Activated naive CD4-positive, alpha-beta T cell treated with anti-CD3 and anti-CD28 coated beads for 36 hours (primary cell): ENCODE measurements around the gene ASS1. TPM values are rescaled to one million over a fixed set of nuclear protein-coding genes. Genes with fewer than 3 reads are reported as not detected.
A peak's percentile ranks its signal among the peaks of the same experiment; 100 is the strongest.

ENCODE experiments used
- CTCF ChIA-PET: fragments of 350-600 bp; sonication (Branson Sonifier 250); formaldehyde crosslinking; loops from one replicate; lab custom pipeline; 2021; ENCODE audit warnings: antibody characterized with exemption; lab: Charles Lee
- DNase-seq: peaks from one replicate; pipeline ENCODE4 v3.0.0-alpha.2; 2020
- H3K27ac Mint-ChIP-seq: one replicate; pipeline ENCODE4 v1.8.0; 2021; ENCODE audit warnings: mild to moderate bottlenecking, mixed read lengths
- H3K27me3 Mint-ChIP-seq: one replicate; pipeline ENCODE4 v1.8.0; 2021; ENCODE audit warnings: low read depth, mixed read lengths
- H3K36me3 Mint-ChIP-seq: one replicate; pipeline ENCODE4 v1.8.0; 2021; ENCODE audit warnings: low read depth, mixed read lengths
- H3K4me1 Mint-ChIP-seq: one replicate; pipeline ENCODE4 v1.8.0; 2021; ENCODE audit warnings: low read depth, mixed read lengths
- H3K4me3 Mint-ChIP-seq: one replicate; pipeline ENCODE4 v1.8.0; 2021; ENCODE audit warnings: mild to moderate bottlenecking, moderate library complexity, mixed read lengths
- H3K9me3 Mint-ChIP-seq: one replicate; pipeline ENCODE4 v1.8.0; 2021; ENCODE audit warnings: mixed read lengths
- intact Hi-C: fragments of 100-400 bp; cut with micrococcal nuclease; formaldehyde crosslinking; loops from one replicate; pipeline ENCODE4 v1.15.1; 2023
- total RNA-seq, 2 experiments: library from RNA; stranded (reverse); gene quantifications; one replicate each; pipeline ENCODE4 v1.2.3, GENCODE V29; 2021

The ASS1 gene
- total RNA-seq, 2 experiments from 2014 or later: 12.4 to 14.3 TPM

DNA sequence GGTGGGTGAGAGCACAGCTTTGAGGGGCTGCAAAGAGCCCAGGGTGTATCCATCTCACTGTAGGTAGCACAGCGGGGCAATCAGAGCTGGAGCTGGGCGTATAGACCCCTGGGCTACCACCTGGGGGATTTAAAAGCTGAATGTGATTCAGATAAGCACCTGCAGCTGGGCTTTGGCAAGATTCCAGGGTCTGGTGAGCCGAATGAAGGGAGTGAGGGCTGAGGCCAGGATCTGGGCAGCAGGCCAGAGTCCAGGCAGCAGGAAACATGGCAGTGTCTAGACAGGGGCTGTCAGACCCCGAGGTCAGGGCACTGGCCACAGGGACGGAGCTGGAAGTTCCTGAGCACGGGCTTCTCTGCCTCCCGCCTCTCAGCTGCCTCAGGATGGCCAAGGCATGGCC lies 8.7 kb downstream of the ASS1 start:
- Mint-ChIP-seq H3K27me3 (peaks cover 11% of the 10 kb centered on the region), H3K27ac (no peak overlapping the region), H3K4me3 (no peak overlapping the region), H3K4me1 (peaks cover 3% of the 10 kb centered on the region), H3K36me3 (no peaks in the 10 kb centered on the region), H3K9me3 (no peaks in the 10 kb centered on the region)
- intact Hi-C loops: no loop called here
- CTCF ChIA-PET: no interaction called here
- DNase-seq: no peak

DNA sequence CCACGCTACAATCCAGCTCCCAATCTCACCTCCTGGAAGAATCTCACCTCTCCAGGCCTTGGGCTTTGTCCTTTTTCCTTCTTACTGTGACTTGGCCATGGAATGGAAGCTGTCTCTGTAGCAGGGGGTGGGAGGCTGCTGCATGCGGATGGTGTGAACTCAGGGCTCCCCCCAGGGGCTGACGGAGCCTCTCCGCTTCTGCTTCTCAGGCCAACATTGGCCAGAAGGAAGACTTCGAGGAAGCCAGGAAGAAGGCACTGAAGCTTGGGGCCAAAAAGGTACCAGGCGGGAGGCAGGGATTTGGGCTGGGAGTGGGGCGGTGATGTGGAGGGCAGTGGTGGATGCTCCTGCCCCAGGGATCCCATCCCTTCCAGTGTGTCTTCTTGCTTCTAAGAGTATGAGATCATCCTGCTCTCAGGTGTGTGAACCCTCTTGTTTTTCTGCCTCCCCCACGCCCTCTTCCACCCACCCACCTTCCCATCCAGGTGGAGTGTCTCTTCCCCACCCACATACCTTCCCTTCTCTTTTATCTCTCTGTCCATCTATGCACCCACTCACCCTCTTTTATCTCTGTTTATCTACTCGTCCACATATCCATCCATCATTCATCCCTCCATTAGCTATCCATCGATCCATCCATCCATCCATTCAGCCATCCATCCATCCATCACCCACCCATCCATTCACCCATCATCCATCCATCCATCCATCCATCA lies 9.5 kb downstream of the ASS1 start:
- H3K27ac Mint-ChIP-seq: no peak overlapping the region
- H3K36me3 Mint-ChIP-seq: no peaks in the 10 kb centered on the region
- no peak overlapping the region for H3K4me3 Mint-ChIP-seq
- H3K27me3 Mint-ChIP-seq: peaks cover 7% of the 10 kb centered on the region
- intact Hi-C loops: no loop called here
- no peaks in the 10 kb centered on the region for H3K4me1 Mint-ChIP-seq
- H3K9me3 Mint-ChIP-seq: no peaks in the 10 kb centered on the region
- CTCF ChIA-PET: no interaction called here
- DNase-seq: no peak

GRCh38 chr9:130454812-130455325 lies 10.1 kb downstream of the ASS1 start:
- Mint-ChIP-seq H3K36me3 (no peaks in the 10 kb centered on the region), H3K27me3 (peaks cover 5% of the 10 kb centered on the region), H3K9me3 (no peaks in the 10 kb centered on the region), H3K4me3 (no peak overlapping the region), H3K4me1 (no peaks in the 10 kb centered on the region), H3K27ac (no peak overlapping the region)
- DNase-seq: no peak
- intact Hi-C loops: no loop called here
- CTCF ChIA-PET: no interaction called here

DNA sequence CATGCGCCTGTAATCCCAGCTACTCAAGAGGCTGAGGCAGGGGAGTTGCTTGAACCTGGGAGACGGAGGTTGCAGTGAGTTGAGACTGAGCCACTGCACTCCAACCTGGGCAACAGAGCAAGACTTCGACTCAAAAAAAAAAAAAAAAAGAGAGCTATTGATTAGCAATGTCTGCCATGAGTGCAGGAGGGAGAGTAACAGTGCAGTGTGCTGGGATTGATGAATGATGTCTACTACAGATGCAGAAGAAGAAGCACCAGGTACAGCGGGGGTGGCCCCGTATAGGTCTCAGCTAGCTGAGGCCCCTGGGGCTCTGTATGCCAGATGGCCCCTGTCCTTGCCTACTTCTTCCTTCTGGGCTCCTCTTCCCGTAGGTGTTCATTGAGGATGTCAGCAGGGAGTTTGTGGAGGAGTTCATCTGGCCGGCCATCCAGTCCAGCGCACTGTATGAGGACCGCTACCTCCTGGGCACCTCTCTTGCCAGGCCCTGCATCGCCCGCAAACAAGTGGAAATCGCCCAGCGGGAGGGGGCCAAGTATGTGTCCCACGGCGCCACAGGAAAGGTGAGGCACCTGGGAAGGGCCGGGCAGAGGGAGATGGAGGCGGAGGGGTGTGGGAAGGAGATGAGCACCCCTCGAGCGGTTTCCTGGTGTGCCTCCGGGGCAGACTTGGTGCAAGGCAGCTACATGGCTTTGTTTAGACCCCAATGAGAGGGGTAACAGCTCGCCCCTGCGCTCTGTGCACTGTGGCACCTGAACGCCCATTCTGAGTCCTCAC lies 13.5 kb downstream of the ASS1 start:
- Mint-ChIP-seq H3K27me3 (peaks cover 9% of the 10 kb centered on the region), H3K36me3 (no peaks in the 10 kb centered on the region), H3K4me1 (no peaks in the 10 kb centered on the region), H3K9me3 (no peaks in the 10 kb centered on the region), H3K27ac (no peak overlapping the region), H3K4me3 (no peak overlapping the region)
- DNase-seq: no peak
- CTCF ChIA-PET: interaction anchor here (0.9 to 1.1 kb wide), 2 partner anchors 224 to 226 kb away, joined by 3 to 5 read pairs; no protein-coding TSS in a partner anchor
- intact Hi-C loops: no loop called here

- no peak overlapping the region for H3K4me3 Mint-ChIP-seq
- H3K9me3 Mint-ChIP-seq: no peaks in the 10 kb centered on the region
- H3K36me3 Mint-ChIP-seq: no peaks in the 10 kb centered on the region
- no peak overlapping the region for H3K27ac Mint-ChIP-seq
- no peaks in the 10 kb centered on the region for H3K4me1 Mint-ChIP-seq
- DNase-seq: no peak
- CTCF ChIA-PET: interaction anchor here (1.1 kb wide), 1 partner anchor 225 kb away, joined by 3 read pairs; no protein-coding TSS in a partner anchor
- intact Hi-C loops: no loop called here
- peaks cover 9% of the 10 kb centered on the region for H3K27me3 Mint-ChIP-seq
Observed at GRCh38 chr9:130458804-130459067, 14.0 kb downstream of the ASS1 start.

DNA sequence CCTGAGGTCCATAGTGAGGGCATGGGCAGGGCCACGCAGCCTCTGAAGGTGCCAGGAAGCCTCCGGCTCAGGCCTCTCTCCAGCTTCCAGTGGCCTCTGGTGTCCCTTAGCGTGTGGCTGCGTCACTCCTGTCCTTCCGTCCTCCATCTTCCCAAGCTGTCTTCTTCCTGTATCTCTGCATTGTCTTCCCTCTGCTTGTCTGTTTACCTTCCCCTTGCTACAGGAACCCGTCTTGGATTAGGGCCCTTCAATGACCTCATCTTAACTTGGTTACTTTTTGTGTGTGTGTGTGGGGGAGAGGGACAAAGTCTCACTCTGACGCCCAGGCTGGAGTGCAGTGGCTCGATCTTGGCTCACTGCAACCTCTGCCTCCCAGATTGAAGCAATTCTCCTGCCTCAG lies 14.4 kb downstream of the ASS1 start:
- CTCF ChIA-PET: interaction anchor here (1.7 kb wide), 1 partner anchor 226 kb away, joined by 14 read pairs; no protein-coding TSS in a partner anchor
- no peak for DNase-seq
- intact Hi-C loops: no loop called here
- Mint-ChIP-seq H3K9me3 (no peaks in the 10 kb centered on the region), H3K27me3 (peaks cover 9% of the 10 kb centered on the region), H3K4me1 (no peaks in the 10 kb centered on the region), H3K4me3 (no peak overlapping the region), H3K27ac (no peak overlapping the region), H3K36me3 (no peaks in the 10 kb centered on the region)

GRCh38 chr9:130459941-130460669 lies 15.3 kb downstream of the ASS1 start:
- H3K27me3 Mint-ChIP-seq: peaks cover 9% of the 10 kb centered on the region
- H3K4me3 Mint-ChIP-seq: no peak overlapping the region
- CTCF ChIA-PET: interaction anchor here (0.6 to 4.8 kb wide), 11 partner anchors 7 to 586 kb away, joined by 3 to 46 read pairs (median 4); no protein-coding TSS in a partner anchor
- no peaks in the 10 kb centered on the region for H3K4me1 Mint-ChIP-seq
- H3K27ac Mint-ChIP-seq: no peak overlapping the region
- no peak for DNase-seq
- no peaks in the 10 kb centered on the region for H3K36me3 Mint-ChIP-seq
- H3K9me3 Mint-ChIP-seq: no peaks in the 10 kb centered on the region
- intact Hi-C loops: no loop called here

GRCh38 chr9:130461218-130461630 lies 16.5 kb downstream of the ASS1 start:
- intact Hi-C loops: loop anchor here (1.0 kb wide), 1 partner anchor 221 kb away; no protein-coding TSS in a partner anchor
- H3K4me1 Mint-ChIP-seq: no peaks in the 10 kb centered on the region
- CTCF ChIA-PET: interaction anchor here (0.9 to 4.8 kb wide), 7 partner anchors 9 to 232 kb away, joined by 3 to 46 read pairs (median 4); no protein-coding TSS in a partner anchor
- peaks cover 11% of the 10 kb centered on the region for H3K27me3 Mint-ChIP-seq
- no peaks in the 10 kb centered on the region for H3K36me3 Mint-ChIP-seq
- H3K9me3 Mint-ChIP-seq: no peaks in the 10 kb centered on the region
- H3K27ac Mint-ChIP-seq: no peak overlapping the region
- no peak overlapping the region for H3K4me3 Mint-ChIP-seq
- peak; percentile 71 for DNase-seq

GRCh38 chr9:130461731-130462130 lies 17.0 kb downstream of the ASS1 start:
- no peaks in the 10 kb centered on the region for H3K36me3 Mint-ChIP-seq
- no peak overlapping the region for H3K27ac Mint-ChIP-seq
- CTCF ChIA-PET: interaction anchor here (0.9 to 4.8 kb wide), 4 partner anchors 9 to 226 kb away, joined by 3 to 46 read pairs (median 6); no protein-coding TSS in a partner anchor
- DNase-seq: no peak
- intact Hi-C loops: loop anchor here (1.0 kb wide), 1 partner anchor 221 kb away; no protein-coding TSS in a partner anchor
- no peaks in the 10 kb centered on the region for H3K9me3 Mint-ChIP-seq
- H3K4me3 Mint-ChIP-seq: no peak overlapping the region
- H3K4me1 Mint-ChIP-seq: no peaks in the 10 kb centered on the region
- peaks cover 14% of the 10 kb centered on the region for H3K27me3 Mint-ChIP-seq

DNA sequence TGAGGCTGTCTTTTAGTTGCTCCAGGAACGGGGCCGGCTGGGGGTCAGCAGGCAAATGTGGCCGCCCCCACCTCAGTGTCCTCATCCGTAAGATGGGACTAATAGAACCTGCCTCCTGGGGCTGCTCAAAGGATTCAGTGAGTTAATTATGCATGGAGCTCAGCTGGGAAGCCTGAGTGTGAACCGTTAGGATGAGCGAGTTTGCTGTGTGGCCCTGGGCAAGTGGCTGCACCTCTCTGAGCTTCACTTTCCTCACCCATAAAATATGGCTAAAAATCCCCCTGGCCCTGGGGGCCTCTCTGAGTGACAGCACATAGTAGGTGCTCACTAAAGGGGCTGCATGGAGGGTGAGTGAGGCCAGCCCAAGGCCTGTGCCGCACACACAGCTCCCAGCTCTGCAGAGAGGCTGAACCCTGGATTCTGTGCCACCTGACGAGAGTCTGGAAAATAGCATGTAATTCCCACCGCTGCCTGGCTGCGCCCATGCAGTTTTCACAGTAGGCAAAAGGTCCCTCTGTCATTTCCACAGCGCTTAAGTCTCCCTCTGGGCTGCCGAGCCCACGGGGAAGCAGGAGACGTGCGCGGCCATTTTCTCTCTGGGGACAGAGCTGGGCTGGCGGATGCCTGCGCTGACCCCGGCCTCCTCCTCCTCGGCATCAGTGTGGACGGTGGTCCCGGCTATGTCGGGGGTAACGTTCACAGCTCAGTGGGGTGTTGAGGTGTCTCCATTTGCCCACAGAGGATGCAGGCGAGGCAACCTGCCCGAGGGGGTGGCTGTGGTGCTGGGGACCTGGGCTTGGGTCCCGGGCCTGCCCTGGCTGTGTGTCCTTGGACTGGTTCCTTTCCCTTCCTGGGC lies 18.2 kb downstream of the ASS1 start:
- Mint-ChIP-seq H3K4me3 (no peak overlapping the region), H3K36me3 (no peaks in the 10 kb centered on the region), H3K9me3 (no peaks in the 10 kb centered on the region), H3K4me1 (no peaks in the 10 kb centered on the region), H3K27me3 (peaks cover 20% of the 10 kb centered on the region), H3K27ac (no peak overlapping the region)
- CTCF ChIA-PET: interaction anchor here (1.2 to 4.8 kb wide), 3 partner anchors 219 to 223 kb away, joined by 3 to 46 read pairs (median 6); no protein-coding TSS in a partner anchor
- no peak for DNase-seq
- intact Hi-C loops: no loop called here
